HG03159 (cell line): ENCODE measurements around the gene CCDC146.
A peak's percentile ranks its signal among the peaks of the same experiment; 100 is the strongest.
"Not testable (repeated sequence)": the region's sequence is repeated elsewhere in the genome, so short reads cannot be mapped to it uniquely, and the experiment has no call there.

ENCODE experiments used
- ATAC-seq: cut with Tn5 transposase; IDR thresholded peaks from one replicate; pipeline ENCODE4 v1.9.1; 2021; ENCODE audit warnings: mild to moderate bottlenecking, moderate library complexity; ENCODE audit not compliant: unreplicated experiment

CCDC146 gene

GRCh38 chr7:77199013-77199966 lies 76.9 kb downstream of the CCDC146 start, which contains the start of gene FGL2:
FGL2 (minus strand) TSS chr7:77199819; CDS start chr7:77199793, 26 bp downstream.
- no peak for ATAC-seq

- no peak for ATAC-seq
Measured at GRCh38 chr7:77200542-77200941, 78.1 kb downstream of the CCDC146 start.

- peak; percentile 95 for ATAC-seq
Measured at GRCh38 chr7:77202481-77202976, 80.1 kb downstream of the CCDC146 start.

GRCh38 chr7:77205706-77206105 lies 83.3 kb downstream of the CCDC146 start:
- no peak for ATAC-seq

DNA sequence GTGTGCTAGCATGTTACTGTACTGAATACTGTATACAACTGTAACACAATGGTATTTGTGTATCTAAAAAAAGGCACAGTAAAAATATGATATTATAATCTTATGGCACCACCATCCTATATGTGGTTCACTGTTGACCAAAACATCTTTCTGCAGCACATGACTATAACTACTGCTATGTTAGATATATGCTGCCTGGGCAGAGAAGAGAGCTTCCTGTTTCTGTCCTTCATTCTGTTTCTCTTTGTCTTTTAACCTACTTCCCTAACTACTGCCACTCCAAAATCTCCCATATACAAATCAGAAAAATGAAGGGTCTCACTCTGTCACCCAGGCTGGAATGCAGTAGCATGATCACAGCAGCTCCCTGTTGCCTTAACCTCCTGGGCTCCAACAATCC lies 86.0 kb downstream of the CCDC146 start:
- no peak for ATAC-seq

DNA sequence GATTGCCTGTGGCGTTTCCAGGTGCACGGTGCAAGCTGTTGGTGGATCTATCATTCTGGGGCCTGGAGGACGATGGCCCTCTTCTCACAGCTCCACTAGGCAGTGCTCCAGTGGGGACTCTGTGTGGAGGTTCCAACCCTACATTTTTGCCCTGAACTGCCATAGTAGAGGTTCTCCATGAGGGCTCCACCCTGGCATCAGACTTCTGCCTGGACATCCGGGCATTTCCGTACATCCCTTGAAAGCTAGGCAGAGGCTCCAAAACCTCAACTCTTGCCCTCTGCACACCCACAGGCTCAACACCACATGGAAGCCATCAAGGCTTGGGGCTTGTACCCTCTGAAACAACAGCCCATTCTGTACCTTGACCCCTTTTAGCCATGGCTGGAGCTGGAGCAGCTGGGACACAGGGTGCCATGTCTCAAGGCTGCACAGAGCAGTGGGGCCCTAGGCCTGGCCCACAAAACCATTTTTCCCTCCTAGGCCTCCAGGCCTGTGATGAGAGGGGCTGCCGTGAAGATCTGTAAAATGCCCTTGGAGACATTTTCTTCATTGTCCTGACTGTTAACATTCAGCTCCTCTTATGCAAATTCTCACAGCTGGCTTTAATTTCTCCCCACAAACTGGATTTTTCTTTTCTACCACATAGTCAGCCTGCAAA lies 87.2 kb downstream of the CCDC146 start:
- no peak for ATAC-seq

DNA sequence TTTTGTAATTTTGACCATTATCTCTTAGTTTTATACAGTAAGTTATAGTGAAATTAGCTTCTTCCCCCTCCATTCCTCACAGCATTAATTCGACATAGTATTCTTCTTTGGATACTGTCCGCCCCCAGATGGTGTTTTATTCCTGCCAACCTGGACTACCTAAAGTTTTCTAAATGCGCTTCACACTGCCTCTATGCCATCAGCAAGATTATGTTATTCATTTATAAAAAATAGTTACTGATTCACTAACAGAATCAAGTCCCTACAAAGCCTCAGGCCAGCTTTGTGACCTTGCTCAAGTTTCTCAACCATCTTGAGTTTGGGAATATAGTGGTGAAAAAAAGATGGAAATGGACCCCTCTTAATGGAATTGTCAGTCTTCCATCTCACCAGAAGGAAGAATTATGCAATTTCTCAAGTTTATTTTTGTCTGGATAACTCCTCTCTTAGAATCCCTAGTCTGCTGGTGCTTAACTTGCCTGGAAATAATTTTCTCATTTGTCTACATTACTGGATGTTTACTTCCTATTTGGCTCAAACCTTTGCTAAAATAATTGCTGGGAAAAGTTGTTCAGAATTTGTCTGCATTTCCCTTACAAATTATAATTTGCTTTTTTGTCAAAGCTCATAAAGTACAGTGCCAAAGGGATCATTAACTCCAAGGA lies 93.9 kb downstream of the CCDC146 start:
- no peak for ATAC-seq

- ATAC-seq: no peak
Measured at GRCh38 chr7:77217474-77218185, 95.2 kb downstream of the CCDC146 start.

DNA sequence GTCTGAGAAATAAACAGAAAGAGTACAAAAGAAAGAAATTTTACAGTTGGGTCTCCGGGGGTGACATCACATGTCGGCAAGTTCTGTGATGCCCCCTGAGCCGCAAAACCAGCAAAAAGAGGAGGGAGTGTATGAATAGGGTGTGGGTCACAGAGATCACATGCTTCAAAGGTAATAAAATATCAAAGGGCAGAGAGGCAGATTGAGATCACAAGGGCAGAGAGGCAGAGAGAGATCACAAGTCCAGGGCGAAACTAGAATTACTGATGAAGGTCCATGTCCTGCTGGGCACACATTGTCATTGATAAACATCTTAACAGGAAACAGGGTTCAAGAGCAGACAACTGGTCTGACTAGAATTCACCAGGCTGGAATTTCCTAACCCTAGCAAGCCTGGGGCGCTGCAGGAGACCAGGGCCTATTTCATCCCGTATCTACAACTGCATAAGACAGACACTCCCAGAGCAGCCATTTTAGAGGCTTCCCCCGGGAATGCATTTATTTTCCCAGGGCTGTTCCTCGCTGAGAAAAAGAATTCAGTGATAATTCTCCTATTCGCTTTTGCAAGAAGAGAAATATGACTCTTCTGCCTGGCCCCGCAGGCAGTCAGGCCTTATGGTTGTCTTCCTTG lies 97.4 kb downstream of the CCDC146 start:
- ATAC-seq: not testable (repeated sequence)

- no peak for ATAC-seq
Measured at GRCh38 chr7:77222065-77222464, 99.7 kb downstream of the CCDC146 start.

DNA sequence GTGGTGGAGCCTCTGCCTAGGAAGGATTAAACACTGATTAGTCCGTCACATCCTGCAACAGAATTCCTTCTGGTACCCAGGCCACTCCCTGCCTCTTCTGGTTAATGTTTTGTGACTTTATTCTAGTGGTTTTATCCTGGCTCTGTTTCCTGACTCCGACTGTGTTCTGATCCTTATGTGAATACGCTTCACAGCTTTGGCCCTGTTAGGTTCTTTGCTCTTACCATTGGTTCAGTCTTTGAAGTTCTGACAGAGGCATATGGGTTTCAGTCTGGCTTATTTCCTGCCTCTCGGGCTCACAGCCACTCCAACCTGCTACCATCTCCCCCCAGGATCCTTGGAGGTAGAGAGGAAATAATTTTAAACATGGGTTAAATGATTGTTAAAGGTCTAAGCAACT lies 100.4 kb downstream of the CCDC146 start:
- ATAC-seq: no peak

GRCh38 chr7:77223261-77223660 lies 100.8 kb downstream of the CCDC146 start:
- no peak for ATAC-seq

- no peak for ATAC-seq
Measured at GRCh38 chr7:77226357-77226839, 104.0 kb downstream of the CCDC146 start.

GRCh38 chr7:77228795-77229194 lies 106.4 kb downstream of the CCDC146 start:
- not testable (repeated sequence) for ATAC-seq

DNA sequence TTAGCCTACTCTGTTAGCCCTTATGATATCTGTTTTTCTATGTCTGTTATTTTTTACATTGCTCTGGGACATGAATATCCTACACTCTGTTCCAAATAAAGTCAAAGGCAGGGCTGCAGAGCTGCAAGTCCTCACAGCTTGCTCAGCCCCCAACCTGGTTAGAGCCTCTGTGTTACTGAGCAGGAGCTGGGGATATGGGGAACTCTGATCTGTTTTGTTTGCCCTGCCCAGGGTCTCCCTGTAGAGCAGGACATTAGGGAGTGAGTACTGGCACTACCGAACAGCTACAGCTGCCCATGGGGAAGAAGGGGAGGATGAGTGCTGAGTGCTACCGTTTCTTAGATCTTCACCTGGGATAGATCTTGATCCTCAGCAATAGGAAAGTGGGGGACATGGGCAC lies 110.1 kb downstream of the CCDC146 start:
- no peak for ATAC-seq

DNA sequence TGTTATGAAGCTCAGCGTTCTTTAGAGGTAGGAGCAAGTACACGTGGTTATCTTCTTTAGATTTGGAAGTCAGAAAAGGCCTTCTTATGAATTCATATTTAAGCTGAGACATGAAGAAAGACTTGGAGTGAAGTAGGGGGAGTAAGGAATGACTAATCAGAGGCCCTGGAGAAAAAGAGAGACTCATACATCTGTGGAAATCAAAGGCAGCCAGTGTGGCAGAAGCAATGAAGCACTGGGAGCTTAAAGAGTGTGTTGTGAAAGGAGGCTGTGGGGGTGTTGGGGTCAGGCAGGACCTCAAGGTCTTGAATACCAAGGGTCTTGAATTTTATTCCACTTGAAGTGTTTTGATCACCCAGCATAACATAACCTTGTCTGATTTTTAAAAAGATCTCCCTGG lies 112.9 kb downstream of the CCDC146 start:
- ATAC-seq: no peak

GRCh38 chr7:77238703-77239136 lies 116.3 kb downstream of the CCDC146 start:
- ATAC-seq: no peak

DNA sequence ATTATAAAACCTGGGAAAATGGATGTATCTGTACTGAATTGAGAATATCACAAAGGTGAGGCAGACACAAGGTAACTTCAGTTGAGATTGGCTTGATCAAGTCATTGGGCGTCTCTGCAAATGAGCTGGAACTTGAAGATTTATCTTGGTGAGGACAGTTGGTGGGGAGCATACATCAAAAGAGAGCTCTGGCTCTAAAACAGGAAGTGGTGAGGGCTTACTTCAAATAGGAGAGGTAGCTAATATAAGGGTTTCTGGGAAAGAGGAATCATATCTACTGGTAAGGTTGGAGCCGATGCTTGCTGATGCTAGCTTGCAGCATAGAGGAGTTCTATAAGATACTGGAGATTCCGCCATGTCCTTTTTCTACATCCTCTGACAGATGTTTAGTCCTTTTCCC lies 117.1 kb downstream of the CCDC146 start:
- no peak for ATAC-seq

- no peak for ATAC-seq
Measured at GRCh38 chr7:77242068-77242467, 119.7 kb downstream of the CCDC146 start.

- no peak for ATAC-seq
Measured at GRCh38 chr7:77242554-77242953, 120.1 kb downstream of the CCDC146 start.
